ENCODE data around the gene TXNIP.

Gene TXNIP

GRCh38 chr1:145983960-145984830, 12.2 kb downstream of the TXNIP start:
- DNase-seq: no peak

- DNase-seq: no peak
These were observed 13.1 kb downstream of the TXNIP start for GRCh38 chr1:145983206-145983675.

GRCh38 chr1:145982010-145982723, 14.2 kb downstream of the TXNIP start:
- no peak for DNase-seq

- DNase-seq: no peak
These were observed 15.9 kb downstream of the TXNIP start for GRCh38 chr1:145980457-145980994.

GRCh38 chr1:145979746-145980456, 16.5 kb downstream of the TXNIP start:
- no peak for DNase-seq

- peak; percentile 100 for DNase-seq
These were observed 17.3 kb downstream of the TXNIP start for GRCh38 chr1:145978854-145979745.

- no peak for DNase-seq
These were observed 17.9 kb downstream of the TXNIP start for GRCh38 chr1:145978471-145978853.

GRCh38 chr1:145977486-145978470, 18.6 kb downstream of the TXNIP start:
- peak; percentile 90 for DNase-seq

- DNase-seq: no peak
These were observed 19.4 kb downstream of the TXNIP start for GRCh38 chr1:145977016-145977415.

- no peak for DNase-seq
These were observed 21.2 kb downstream of the TXNIP start for GRCh38 chr1:145975216-145975615.

GRCh38 chr1:145974721-145975120, 21.7 kb downstream of the TXNIP start:
- no peak for DNase-seq

GRCh38 chr1:145972580-145972979, 23.8 kb downstream of the TXNIP start:
- no peak for DNase-seq

- DNase-seq: no peak
These were observed 29.1 kb downstream of the TXNIP start for GRCh38 chr1:145967288-145967687.

GRCh38 chr1:145965119-145965744, 31.1 kb downstream of the TXNIP start:
- no peak for DNase-seq

- peak; percentile 99 for DNase-seq
These were observed 31.9 kb downstream of the TXNIP start, which contains the start of the genes ANKRD34A and POLR3GL for GRCh38 chr1:145964328-145965118. Gene ANKRD34A, minus strand, starts transcription at chr1:145964575. Its CDS starts 2,816 bp downstream, at chr1:145961759. Gene POLR3GL, plus strand, starts transcription at chr1:145964690. Its CDS starts 10,176 bp downstream, at chr1:145974866.

GRCh38 chr1:145963265-145964019, 32.9 kb downstream of the TXNIP start:
- peak; percentile 66 for DNase-seq

GRCh38 chr1:145962157-145963102, 33.9 kb downstream of the TXNIP start:
- peak; percentile 73 for DNase-seq

Data from NCI-H345 (cell line).